Hair follicle dermal papilla cell (primary cell): ENCODE measurements around the gene PRAMEF12. TPM values are rescaled to one million over a fixed set of nuclear protein-coding genes. Genes with fewer than 3 reads are reported as not detected.

Experiments
- total RNA-seq: library from RNA; depleted of rRNA; stranded (reverse); fragments of >200 nt; gene quantifications from 2 replicates; pipeline ENCODE4 v1.2.3, GENCODE V29; 2012

The PRAMEF12 gene
- total RNA-seq = not detected in 2 replicates

DNA sequence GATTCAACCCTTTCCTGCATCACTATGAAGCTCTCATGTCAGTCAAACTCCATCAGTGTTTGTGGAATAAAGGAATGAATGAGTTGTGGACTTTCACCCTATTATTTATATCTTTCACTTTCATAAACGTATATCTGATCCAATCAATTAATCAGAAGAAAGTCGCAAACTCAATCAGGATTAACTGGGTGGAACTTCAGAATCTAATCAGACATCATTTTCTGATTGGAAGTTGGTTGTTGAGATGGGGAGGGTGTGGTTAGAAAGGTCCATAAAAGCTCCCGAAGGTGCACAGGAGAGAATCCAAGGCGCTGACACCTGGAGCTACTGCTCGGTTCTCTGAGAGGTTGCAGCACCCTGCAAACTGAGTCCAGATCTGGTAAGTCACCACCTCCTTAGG lies at the start of gene PRAMEF12:
Gene PRAMEF12, plus strand, starts transcription at position 301 of the 400 bp plus-strand sequence. CDS start 1,130 bp downstream, outside the sequence.

GRCh38 chr1:12745992-12746323 lies 27.6 kb upstream of the PRAMEF12 start, which contains the start of gene CFAP107:
TSS of gene CFAP107 (plus strand) at chr1:12746200. CDS start at chr1:12746431, 231 bp downstream.

DNA sequence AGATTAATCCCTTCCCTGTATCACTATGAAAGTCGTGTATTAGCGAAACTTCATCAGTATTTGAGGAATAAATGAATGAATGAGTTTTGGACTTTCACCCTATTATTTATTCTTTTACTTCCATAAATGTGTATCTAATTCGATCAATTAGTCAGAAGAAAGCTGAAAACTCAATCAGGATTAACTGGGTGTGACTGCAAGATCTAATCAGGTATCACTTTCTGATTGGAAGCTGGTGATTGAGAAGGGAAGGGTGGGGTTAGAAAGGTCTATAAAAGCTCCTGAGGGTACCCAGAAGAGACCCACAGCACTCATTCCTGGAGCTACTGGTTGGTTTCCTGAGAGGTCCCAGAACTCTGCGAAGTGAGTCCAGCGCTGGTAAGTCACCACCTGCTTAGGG lies 17.6 kb downstream of the PRAMEF12 start, which contains the start of gene PRAMEF1:
Gene PRAMEF1, plus strand, starts transcription at position 301 of the 400 bp plus-strand sequence. CDS start 1,831 bp downstream, outside the sequence.

Other genes starting within 250 kb of the PRAMEF12 start
- 95.1 and 100 TPM in 2 replicates for gene DHRS3, start 155.5 kb upstream of the PRAMEF12 start, total RNA-seq
- gene AADACL4, start 129.7 kb upstream of the PRAMEF12 start, total RNA-seq = 0.16 TPM in 1 of 2 replicates, not detected in the other
- not detected in 2 replicates for gene AADACL3, start 57.6 kb upstream of the PRAMEF12 start, total RNA-seq
- not detected in 2 replicates for gene CFAP107, start 27.5 kb upstream of the PRAMEF12 start, total RNA-seq
- gene PRAMEF1, start 17.7 kb downstream of the PRAMEF12 start, total RNA-seq = not detected in 2 replicates
- gene PRAMEF11, start 57.7 kb downstream of the PRAMEF12 start, total RNA-seq = not detected in 2 replicates
- gene HNRNPCL1, start 75.0 kb downstream of the PRAMEF12 start, total RNA-seq = not detected in 2 replicates
- gene PRAMEF2, start 83.3 kb downstream of the PRAMEF12 start, total RNA-seq = not detected in 2 replicates
- gene PRAMEF4, start 112.5 kb downstream of the PRAMEF12 start, total RNA-seq = not detected in 2 replicates
- gene PRAMEF10, start 124.5 kb downstream of the PRAMEF12 start, total RNA-seq = not detected in 2 replicates
- gene PRAMEF7, start 142.9 kb downstream of the PRAMEF12 start, total RNA-seq = not detected in 2 replicates
- gene PRAMEF6, start 173.8 kb downstream of the PRAMEF12 start, total RNA-seq = not detected in 2 replicates